Measurements from ENCODE around the gene NHSL1.

The NHSL1 gene, protein sequence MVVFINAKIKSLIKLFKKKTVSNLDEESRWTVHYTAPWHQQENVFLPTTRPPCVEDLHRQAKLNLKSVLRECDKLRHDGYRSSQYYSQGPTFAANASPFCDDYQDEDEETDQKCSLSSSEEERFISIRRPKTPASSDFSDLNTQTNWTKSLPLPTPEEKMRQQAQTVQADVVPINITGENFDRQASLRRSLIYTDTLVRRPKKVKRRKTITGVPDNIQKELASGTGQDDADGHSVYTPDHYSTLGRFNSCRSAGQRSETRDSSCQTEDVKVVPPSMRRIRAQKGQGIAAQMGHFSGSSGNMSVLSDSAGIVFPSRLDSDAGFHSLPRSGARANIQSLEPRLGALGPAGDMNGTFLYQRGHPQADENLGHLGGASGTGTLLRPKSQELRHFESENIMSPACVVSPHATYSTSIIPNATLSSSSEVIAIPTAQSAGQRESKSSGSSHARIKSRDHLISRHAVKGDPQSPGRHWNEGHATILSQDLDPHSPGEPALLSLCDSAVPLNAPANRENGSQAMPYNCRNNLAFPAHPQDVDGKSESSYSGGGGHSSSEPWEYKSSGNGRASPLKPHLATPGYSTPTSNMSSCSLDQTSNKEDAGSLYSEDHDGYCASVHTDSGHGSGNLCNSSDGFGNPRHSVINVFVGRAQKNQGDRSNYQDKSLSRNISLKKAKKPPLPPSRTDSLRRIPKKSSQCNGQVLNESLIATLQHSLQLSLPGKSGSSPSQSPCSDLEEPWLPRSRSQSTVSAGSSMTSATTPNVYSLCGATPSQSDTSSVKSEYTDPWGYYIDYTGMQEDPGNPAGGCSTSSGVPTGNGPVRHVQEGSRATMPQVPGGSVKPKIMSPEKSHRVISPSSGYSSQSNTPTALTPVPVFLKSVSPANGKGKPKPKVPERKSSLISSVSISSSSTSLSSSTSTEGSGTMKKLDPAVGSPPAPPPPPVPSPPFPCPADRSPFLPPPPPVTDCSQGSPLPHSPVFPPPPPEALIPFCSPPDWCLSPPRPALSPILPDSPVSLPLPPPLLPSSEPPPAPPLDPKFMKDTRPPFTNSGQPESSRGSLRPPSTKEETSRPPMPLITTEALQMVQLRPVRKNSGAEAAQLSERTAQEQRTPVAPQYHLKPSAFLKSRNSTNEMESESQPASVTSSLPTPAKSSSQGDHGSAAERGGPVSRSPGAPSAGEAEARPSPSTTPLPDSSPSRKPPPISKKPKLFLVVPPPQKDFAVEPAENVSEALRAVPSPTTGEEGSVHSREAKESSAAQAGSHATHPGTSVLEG (N-terminal part only)

DNA sequence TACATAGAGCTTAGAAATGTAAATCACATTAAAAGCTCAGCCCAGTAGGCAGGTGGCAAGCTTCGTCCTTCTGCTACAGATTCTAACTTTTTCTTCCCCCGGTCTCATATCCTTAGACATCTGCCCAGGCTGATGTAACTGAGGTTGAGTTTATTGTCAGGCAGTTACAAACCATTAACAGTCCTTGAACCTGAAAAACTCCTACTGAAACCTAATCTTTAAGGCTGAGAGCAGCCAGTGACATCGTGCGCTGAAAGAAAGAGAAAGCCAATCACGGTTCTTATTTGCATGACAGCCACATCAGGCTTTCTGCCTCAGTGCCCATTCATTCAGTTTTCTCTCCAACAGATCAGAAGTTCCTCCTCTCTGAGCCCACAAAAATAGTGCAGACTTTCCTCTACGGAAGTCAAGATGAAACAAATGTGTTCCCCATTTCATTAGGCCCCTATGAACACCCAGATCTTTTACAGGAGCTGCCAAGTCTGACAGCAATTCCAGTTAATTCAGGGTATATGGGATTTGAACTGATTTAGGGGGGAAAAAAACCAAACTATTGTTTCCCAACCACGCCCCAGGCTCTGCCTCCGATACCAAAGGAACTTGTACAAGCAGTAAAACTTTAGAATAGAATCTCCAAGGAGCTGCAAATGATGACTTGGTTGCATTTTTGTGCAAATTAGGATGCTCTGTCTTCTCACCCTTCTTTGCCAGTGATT, at the start of gene NHSL1:
Gene NHSL1, minus strand, starts transcription at position 192 of the 716 bp plus-strand sequence. CDS start 204 bp downstream, outside the sequence.
- DNase-seq: peak; percentile 33

DNA sequence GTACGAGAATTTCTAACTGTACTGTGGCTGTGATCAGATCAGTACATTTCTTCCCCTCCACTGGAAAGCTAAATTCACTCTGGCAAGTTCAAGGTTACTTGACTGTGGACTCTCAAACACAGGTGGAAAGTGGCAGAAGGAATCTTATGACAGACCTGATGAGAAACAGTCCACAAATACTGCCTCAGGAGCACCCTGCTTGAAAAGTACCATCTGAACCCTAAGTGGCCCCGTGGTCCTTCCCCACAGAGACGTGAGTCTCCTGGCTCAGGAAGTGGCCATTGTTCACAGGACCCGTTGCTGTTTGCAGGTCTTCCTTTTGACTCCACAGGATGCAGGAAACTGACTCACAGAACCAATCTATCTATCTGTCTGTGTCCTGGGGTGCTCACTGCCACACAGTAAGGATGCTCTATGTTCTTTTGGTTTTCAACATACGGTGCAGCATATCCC, 47.5 kb upstream of the NHSL1 start:
- DNase-seq: no peak

DNA sequence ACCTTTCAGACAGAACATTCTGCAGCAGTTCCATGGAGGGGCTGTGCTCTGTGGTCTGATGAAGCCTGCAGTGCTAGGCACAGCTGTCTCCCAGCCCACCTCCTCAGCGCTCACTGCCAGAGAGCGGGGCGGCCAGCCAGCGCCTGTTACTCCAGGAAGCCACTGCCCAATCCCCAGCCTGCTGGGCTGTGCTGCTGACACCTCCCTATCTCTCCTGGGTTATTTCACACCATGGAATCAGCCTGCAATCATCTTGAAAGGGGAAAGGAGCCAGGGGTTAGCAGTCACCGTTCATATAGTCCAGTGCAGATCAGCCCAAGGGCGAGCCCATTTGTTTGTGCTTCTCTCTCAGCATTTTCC, 46.3 kb upstream of the NHSL1 start:
- no peak for DNase-seq

DNA sequence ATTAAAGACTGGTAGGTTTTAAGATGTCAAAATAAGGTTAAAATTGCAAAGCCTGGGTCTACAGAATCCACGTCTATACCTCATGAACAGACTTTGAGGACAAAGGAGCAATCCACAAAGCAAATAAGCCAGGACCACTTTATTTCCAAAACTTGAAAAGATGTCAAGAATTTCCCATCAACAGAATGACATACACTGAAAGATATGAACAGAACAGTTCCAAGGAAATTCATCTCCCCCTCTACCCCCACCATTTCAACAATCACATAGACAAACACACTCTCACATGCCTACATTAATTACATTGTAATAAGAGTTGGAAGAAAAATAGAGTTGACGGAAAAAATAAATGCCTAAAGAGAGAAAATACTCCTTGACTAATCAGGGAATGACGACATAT, 45.2 kb upstream of the NHSL1 start:
- no peak for DNase-seq

DNA sequence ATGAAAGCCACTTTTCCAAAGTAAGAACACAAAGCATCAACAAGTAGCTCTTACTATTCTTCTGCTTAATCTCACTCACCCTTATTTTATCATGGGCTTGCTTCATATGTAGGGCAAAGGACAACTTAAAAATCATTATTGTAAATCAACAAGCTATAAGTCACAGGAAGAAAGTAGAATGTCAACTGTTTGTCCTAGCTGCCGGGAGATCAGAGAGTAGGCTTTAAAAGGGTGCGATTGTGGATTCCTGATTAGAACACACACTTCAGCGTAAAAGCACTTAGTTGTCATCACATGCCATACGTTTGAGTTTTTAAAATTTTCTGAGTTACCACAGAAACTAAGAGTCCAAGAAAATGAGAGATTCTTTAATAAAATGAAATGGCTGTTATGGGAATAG, 44.4 kb upstream of the NHSL1 start:
- no peak for DNase-seq

DNA sequence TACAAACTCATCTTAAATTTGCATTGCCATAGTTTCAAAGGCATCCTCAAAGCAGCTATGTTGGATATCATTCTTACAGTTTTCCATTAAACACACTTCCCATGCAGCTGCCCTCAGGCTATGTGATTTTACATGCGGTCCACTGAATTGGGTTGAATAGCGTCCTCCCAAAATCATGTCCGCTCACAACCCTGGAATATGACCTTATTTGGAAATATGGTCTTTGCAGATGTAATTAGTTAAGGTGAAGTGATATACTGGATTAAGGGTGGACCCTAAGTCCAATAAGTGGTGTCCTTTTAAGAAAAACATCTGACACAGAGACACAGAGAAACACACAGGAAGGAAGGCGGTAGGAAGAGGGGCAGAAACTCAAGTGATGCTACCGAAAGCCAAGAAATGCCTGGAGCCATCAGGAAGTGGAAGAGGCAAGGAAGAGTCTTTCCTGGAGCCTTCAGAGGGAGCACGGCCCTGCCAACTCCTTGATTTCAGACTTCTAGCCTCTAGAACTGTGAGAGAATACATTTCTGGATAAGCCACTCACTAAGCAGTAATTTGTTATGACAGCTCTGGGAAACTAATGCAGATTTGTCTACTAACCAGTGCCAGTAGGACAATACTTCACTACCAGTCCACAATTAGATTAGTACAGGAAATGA, 42.7 kb upstream of the NHSL1 start:
- no peak for DNase-seq

DNA sequence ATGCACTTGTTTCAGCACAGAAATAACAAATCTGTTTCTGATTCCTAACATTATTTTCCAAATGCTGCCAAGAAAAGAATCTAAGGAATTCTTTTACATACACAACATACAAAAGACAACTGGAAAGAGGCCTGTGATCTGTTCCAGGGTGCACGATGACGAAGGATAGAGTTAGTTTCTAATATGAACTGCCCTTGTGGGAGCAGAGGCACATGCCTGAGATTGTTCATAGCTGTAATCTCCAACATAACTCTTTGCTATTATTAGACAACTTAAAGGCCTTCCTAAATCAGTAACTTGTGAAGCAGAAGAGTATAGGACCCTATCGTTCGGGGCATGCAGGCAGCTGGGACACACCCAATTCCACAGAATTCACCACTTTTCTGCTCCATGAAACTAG, 41.2 kb upstream of the NHSL1 start:
- no peak for DNase-seq

DNA sequence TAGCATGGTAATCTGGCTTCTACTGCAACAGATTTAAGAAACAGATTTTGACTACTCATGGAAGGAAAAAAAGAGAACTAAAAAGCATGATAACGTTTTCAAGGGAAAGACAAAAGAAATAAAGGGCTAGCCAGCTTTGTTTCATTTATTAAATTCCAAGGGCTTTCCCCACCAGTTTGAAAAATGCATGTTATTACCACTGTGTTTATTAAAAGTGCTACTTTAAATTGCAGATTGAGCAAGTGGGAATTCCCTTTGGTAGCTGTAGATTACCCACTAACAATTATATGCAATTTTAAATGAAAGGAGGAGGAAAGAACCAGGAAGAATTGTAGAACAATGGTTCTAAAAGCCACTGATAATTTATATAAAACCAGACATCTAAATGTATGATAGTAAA, 40.6 kb upstream of the NHSL1 start:
- DNase-seq: no peak

DNA sequence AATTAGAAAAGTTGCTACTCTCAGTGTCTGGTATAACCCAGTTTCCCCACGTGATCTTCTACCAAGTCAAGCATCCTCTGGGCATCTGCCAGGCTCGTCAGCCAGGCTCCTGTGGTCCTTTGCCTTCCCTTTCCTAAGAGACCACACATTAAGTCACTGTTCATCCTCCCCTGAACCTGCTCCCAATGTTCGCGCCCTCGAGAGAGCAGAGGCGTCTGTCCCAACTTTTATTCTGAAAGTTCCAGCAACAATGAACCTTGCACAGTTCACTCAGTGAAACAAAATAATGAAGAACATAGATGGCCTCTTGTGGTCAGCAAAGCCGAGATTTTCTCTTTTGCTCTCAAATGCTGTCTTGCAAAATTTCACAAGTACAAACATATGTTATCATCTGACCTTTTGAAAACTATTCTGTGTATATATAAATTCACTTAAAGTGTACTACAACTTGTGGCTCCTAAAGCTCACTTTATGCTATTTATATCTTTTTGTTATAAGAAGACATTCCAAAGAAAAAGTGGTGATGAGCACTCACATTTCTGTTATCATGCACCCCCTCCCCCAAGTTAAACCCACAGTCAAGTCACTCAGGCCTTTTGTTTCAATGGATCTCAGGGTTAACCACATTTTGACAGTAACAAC, 39.2 kb upstream of the NHSL1 start:
- DNase-seq: no peak

DNA sequence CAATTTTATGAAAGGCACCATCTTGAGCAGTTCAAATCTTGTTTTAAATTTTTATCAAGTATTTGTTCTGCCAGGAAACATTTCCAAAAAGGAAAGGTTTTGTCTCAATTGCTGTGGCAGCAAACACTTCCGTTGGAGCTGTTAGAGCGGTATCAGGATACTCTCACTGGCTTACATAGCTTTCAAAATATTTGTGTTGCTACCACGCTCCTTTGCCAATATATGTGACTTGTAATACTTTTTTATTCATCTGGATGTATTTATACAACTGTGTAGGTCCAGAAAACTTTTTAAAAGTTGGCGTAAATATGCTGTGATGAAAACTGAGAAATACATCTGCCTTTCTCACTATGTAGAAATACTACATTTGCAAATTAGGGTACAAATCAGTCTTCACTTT, 37.8 kb upstream of the NHSL1 start:
- no peak for DNase-seq

DNA sequence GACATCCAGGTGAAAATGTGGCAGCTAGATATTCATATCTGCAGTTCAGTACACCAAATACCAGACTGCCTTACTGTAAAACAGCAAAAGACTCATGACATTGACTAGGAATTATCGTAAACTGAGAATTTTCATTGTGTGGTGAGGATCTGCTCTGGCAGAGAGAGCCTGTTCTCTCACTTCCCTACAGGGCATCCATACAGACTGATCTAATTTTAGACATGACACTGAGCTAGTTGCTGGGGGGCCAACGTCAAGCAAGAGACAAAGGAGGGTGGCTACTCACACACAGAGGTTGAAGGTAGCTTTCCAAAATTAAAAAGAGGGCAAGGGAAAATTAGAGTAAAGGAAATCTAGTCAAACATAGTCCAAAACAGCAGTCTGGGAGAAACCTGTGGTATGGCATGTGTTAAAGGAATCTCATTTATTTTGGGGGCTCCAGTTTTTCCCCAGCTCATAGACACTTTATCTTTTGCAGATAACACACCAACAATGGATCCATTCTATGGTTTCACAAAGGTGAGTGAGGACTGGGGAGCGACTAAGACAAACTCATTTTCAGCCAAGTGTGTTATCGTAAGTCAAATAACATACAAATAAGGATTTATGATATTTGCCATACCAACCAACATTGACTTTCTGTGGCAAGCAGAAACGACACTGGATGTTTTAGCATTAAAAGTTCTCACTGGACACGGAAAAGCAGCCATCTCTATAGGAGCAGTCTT, 36.6 kb upstream of the NHSL1 start:
- DNase-seq: no peak

DNA sequence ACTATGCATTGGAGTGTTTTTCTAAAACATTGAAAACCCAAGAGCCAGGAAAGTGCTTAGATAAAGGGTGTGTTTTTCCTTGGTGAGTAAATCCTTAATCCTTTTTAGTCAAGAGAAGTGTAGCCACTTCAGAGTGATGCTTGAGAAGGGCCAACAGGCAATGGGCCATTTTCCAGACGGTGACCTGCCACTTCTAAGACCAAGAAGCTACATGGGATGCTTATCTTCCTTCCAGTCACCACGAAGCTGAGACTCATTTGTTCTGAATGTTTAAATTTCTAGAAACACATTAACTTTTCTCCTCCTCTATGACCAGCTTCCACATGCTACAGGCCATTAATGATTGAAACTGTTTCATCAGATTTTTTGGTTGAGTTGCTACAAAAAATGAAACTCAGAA, 34.4 kb upstream of the NHSL1 start:
- no peak for DNase-seq

DNA sequence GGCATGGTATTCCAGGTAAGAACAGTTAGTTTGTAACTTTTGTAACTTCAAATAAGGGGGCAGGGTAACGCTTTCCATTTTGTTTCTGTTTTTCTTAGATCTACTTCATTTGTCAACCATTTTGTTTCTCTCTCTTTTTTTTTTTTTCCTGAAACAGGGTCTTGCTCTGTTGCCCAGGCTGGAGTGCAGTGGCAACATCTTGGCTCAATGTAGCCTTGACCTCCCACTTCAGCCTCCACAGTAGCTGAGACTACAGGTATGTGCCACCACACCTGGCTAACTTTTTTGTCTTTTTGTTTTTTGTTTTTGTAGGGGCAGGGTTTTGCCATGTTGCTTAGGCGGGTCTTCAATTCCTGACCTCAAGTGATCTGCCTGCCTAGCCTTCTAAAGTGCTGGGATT, 32.1 kb upstream of the NHSL1 start:
- no peak for DNase-seq

DNA sequence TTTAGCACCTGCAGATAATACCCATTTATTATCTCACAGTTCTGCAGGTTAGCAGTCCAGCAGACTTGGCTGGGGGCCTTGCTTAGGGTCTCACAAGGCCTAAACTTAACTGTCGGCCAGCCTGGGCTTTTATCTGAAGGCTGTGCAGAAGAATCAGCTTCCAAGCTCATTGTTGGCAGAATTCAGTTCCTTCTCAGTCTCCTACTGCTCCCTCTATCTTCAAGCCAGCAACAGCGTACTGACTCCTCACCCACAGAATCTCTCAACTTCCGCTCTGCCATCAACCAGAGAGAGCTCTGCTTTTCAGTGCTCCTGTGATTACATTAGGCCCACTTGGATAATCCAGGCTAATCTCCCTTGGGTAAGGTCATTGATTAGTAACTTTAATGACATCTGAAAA, 30.2 kb upstream of the NHSL1 start:
- DNase-seq: no peak

DNA sequence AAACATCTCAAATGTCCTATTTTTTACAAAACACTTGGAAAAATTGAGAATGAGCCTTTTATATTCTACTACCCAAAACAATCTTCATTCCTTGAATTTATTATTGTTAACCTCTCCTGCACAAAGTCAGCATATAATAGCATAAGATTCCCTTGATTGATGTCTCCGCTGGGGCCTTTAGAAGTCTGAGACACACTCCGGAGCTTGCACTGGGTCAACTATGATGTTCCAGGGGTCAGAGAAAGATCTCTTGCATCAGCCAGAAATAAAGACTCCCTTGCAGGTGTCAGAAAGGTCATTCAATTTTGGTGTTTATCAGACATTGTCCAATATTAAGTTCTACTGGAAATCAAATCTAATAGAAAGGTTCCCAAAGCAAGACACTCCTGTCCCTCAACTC, 29.7 kb upstream of the NHSL1 start:
- no peak for DNase-seq

DNA sequence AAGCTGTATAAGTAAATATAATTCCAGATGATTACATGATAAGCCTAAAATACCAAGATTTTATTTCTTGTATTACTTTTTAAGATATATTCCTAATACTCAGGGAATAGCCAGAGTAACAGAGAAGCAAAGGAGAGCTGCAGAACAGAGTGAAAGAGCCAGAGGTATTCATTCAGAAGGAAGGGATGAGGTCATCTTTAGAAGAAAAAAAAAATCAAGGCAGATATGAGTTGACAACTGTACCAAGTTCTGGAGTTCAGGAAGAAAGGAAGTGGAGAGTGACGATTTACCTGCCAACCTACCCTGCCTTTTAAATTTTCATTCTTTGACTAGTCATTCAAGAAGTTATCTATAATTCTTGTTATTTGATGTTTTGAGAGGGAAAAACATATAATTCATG, 28.8 kb upstream of the NHSL1 start:
- DNase-seq: no peak

DNA sequence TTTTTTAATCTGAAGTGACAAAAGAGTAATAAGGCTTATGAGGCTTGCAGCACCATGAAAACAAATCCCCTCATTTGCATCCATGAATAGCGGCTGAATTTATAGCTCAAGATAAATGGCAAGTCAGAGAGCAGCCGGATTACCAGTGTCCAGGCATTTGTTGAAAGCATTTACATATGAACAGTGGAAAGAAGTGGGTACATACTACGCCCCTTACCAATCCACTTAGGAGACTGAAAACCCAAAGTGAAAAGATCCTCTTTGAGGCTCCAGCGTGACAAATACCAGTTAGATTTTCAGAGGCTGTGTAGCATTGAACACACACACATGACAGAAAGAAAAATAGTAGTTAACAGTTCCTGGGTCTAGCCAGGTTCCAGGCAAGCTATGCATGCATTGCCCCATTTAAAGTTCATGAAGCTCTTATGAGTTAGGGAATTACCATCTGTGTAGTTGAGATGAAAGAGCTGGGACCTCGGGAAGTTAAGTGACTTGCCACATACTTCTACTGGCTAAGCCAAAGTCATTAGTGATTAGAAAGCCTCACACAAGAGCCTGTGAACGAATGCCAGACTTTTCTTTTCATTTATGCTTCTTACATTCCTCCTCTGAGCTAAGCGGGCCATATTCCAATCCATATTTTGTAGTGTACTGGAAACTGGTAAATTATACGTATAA, 28.3 kb upstream of the NHSL1 start:
- DNase-seq: no peak

DNA sequence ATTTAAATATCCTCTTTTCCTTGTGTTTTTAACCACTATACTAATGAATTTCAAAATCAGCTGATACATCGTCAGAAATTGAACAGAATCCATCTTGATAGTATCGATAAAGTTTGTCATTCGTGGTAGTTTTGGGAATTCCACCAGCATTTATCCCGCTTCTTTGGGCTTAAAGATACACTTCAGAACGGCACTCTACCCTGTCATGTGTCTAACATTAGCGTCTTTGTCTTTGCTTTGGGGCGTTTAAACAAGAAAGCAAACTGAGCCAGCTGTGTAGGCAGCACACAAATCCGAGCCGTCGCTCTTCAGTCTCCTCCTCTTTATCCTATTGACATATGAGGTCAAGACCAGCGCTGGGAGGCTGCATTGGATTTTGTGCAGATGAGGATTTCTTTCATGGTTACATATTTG, 27.5 kb upstream of the NHSL1 start:
- no peak for DNase-seq

DNA sequence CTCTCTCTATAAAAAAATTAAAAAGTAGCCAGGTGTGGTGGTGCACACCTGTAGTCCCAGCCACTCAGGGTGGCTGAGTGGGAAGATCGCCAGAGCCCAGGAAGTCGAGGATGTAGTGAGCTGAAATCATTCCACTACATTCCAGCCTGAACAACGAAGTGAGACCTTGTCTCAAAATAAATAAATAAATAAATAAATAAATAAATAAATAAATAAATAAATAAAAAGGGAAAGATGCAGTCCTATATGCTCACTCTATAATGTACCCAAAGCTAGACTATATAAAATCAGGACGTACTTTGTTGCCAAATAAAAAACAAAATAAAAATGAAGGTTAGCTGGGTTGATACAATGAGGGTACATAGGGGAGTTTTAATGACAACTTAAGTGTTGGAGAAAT, 26.1 kb upstream of the NHSL1 start:
- DNase-seq: no peak

DNA sequence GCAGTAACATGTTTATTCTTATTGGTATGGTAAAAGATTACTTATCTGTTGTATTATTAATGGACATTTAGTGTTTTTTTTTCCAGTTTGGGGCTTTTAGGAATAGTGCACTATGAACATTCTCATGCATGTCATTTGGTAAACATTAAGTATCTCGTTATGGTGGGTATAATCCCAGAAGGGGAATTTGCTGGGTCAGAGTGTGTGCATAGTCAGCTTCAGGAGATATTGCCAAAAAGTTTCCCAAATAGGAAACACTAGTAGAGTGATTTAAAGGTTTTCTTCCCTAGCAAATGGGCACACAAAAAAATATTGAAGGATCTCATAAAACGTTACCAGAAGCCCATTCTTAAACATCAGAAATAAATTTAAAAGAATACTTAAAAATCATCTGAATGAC, 25.2 kb upstream of the NHSL1 start:
- no peak for DNase-seq

Data from GF-D8 (cell line).